Esophagus muscularis mucosa (tissue), 4 donors: ENCODE measurements around the gene MAMDC4.
"Not testable (repeated sequence)": the region's sequence is repeated elsewhere in the genome, so short reads cannot be mapped to it uniquely, and the experiment has no call there.

ENCODE experiments used
- CTCF ChIP-seq, 3 experiments: fragments of 200-600 bp in 2 of 3; fragments of 450-650 bp in 1 of 3; sonication (generic) in 2 of 3; IDR thresholded peaks; one replicate each; pipeline ENCODE4 v1.5.1; 2017 to 2019; ENCODE audit warnings: antibody characterized with exemption in 3 of 3, mild to moderate bottlenecking in 2 of 3, moderate library complexity in 1 of 3
- EP300 ChIP-seq: sonication (generic); formaldehyde crosslinking; IDR thresholded peaks from one replicate; pipeline ENCODE4 v1.6.1; 2017; ENCODE audit warnings: antibody characterized with exemption
- POLR2A ChIP-seq: fragments of 450-650 bp; IDR thresholded peaks from one replicate; pipeline ENCODE4 v1.6.1; 2017; ENCODE audit warnings: antibody characterized with exemption, moderate library complexity, mild to moderate bottlenecking, low read depth
- POLR2AphosphoS5 ChIP-seq, 2 donors: sonication (generic); formaldehyde crosslinking; IDR thresholded peaks; one replicate each; pipeline ENCODE4 v1.6.1; 2017; ENCODE audit warnings: antibody characterized with exemption in 2 of 2

- TF ChIP-seq EP300; CTCF (IDR thresholded peaks at IDR 0.05); POLR2A; POLR2AphosphoS5 (IDR thresholded peaks at IDR 0.05): not testable (repeated sequence)
Measured at GRCh38 chr9:136869611-136870010, 17.5 kb downstream of the MAMDC4 start.
